ENCODE measurements around the gene FAF2.

Gene FAF2

DNA sequence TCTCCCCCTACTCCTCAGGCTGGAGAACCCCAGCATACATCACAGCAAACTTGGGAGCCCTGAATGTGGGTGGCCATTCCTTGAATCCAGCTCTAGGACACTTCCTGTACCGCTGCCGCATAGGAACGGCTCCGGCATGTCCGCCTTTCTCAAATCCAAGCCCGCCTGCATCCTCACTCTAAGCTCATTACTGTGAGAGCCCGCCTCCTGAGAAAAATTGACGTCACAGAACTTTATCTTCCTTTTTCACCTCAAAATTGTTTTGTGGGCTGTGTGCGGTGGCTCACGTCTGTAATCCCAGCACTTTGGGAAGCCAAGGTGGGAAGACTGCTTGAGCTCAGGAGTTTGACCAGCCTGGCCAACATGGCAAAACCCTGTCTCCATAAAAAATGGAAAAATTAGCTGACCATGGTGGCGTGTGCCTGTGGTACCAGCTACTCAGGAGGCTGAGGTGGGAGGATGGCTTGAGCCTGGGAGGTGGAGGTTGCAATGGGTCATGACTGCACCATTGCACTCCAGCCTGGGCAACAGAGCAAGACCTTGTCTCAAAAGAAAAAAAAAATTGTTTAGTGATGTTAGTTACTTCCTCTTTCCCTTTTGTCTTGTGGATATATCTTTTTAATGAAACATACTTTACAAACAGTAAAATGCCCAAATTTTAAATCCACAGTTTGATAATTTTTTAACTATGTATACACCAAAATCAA, 66.2 kb downstream of the FAF2 start:
- DNase-seq: no peak

DNA sequence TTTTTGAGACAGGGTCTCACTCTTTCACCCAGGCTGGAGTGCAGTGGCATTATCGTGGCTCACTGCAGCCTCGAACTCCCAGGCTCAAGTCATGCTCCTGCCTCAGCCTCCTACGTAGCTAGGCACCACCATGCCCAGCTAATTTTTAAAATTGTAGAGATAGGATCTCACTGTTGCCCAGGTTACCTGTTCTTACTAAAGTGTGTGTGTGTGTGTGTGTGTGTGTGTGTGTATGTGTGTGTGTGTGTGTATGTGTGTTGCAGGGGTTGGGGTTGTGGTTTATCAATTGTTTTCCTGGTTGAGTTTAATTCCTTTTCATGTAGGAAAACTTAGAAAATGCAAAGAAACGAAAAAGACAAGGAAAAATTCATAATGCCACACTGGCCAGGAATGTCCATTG, 67.2 kb downstream of the FAF2 start:
- no peak for DNase-seq

DNA sequence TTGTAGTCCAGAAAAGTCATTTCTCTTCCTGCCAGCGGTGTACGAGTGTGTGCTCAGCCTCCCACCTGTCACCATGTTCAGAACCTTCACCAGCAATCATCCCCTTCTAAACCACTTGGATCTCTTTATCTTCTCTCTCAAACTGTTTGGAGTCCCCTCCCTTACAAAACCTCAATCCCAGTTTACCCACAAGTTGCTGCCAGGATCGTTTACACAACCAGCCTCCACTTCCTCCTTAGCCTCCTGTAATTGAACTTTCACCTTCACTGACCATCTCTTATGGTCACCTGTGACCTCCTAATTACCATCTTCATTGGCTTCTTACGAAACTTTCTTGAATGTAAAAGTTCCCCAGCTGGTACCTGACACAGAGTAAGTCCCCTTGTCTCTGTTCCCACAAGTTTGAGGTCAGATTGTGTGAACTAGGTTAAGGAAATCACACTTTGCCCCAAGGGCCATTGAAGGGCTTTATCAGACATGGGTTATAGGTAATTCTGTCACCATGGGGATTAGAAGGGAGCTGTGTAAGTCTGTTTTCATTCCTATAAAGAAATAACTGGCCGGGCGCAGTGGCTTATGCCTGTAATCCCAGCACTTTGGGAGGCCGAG, 69.0 kb downstream of the FAF2 start:
- DNase-seq: no peak

DNA sequence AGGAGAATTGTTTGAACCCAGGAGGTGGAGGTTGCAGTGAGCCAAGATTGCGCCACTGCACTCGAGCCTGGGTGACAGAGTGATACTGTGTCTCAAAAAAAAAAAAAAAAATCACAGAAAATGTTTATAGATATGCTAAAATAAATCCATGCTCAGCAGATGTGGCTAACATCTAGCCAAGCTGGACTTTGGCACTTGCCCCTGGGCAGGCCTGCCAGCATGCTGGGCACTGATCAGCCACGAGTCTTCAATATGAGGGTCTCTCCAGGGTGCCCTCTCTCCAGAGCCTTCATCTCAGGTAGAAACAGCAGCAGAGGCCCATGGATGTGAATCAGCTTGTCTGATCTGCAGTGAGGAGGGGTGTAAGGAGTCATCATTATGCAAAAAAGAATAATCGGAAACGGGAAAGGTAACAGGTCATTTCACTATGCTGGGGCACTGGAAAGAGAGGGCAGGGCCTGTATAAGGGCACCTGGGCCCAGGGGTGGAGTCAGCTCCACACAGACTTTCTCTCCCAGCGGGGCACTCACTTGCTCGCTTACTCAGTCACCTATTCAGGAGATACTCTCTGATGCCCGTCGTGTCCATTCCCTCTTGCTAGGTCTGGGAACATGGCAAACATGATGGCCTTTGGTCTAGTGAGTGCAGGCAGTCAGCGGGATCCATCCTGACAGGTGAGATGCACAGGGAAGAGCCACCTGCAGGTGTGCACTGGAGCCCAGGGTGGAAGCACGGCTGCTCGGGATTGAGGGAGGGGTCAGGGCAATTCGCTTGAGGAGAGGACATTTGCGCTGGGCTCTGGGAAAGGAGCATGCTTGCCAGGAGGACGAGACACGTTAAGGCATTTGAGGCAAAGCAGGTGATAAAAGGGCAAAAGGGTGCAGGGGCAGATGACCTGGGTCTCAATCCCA, 71.9 kb downstream of the FAF2 start:
- DNase-seq: no peak

DNA sequence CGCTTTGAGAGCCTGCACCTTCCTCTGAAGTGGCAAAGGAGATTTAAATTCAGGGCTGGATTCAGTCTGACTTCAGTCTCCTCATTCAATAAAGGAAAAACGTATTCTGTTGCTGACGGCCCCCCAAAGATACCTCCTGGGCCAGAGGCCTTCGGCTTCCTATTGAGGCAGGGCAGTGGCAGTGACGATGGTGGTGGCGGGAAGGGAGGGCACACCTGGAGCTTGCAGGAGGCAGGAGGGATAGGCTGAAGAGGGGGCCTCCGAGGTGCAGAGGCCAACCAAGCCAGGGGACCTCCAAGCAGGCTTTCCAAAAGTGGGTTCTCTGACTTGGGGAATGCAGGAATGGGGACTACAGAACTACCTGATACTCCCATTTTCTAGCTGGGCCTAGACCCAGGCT, 73.1 kb downstream of the FAF2 start:
- no peak for DNase-seq

DNA sequence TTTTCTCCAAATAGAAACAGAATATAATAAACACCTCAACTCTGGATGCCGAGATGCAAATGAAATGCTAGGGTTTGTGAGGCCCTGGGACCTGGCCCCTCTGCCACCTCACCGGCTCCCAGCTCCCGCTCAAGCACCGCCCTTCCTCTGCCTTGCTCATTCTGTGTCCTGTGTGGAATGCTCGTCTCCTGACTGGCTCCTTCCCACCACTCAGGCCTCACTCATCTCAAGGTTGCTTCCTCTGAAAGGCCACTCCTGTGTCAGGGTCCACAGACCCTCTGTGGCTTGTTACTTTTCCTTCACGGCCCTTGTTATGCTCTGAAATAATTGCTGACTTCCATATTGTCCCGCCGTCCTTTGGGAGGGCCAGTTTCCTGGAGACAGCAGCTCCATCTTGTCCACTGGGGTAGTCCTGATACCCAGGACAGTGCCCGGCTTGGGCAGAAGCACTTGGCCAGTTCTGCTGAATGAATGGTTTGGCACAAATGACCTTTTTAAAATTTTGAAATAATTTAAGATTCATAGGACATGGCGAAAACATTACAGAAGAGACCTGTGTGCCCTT, 73.6 kb downstream of the FAF2 start:
- DNase-seq: no peak

DNA sequence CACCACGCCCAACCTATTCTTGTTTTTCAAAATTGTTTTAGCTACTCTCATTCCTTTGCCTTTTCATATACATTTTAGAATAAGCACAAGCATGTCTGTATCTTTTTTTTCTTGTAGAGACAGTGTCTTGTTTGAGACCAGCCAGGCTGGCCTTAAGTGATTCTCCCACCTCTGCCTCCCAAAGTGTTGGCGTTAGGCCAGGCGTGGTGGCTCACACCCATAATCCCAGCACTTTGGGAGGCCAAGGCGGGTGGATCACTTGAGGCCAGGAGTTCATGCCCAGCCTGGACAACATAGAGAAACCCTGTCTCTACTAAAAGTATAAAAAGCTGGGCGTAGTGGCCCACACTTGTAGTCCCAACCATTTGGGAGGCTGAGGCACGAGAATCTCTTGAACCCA, 76.0 kb downstream of the FAF2 start:
- no peak for DNase-seq

DNA sequence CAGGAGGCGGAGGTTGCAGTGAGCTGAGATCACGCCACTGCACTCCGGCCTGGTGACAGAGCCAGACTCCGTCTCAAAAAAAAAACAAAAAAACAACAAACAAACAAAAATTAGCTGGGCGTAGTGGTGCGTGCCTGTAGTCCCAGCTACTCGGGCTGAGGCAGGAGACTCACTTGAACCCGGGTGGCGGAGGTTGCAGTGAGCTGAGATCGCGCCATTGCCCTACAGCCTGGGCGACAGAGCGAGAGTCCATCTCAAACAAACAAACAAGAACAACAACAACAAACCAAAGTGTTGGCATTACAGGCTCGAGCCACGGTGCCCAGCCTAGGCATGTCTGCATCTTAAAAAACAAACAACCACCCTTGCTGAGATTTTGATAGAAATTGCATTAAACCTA, 76.8 kb downstream of the FAF2 start:
- no peak for DNase-seq

DNA sequence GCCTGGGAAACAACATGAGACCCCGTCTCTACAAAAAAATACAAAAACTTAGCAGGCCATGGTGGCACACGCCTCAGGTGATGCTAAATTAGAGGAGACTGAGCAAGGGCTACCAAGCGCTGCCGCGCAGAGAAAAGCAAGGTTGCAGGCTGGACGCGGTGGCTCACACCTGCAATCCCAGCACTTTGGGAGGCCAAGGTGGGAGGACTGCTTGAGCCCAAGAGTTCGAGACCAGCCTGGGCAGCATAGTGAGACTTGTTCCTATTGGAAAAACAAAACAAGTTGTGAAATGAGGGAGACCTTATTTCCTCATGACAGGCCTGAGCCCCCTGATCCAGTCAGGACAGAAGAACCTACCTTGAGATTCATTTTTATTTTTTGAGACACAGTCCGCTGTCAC, 77.5 kb downstream of the FAF2 start:
- no peak for DNase-seq

DNA sequence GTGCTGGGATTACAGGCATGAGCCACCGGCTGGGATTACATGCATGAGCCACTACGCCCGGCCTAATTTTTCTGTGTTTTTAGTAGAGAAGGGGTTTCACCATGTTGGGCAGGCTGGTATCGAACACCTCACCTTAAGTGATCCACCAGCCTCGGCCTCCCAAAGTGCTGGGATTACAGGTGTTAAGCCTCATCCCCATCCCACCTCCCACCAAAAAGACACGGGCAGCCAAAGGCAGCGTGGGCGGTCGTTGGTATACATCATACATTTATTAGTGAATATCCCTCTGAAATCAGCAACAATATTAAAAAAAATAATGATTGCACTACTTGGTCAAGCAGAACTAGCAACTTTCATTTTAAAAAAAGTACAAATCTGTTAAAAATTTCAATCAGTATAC, 78.3 kb downstream of the FAF2 start:
- DNase-seq: no peak

DNA sequence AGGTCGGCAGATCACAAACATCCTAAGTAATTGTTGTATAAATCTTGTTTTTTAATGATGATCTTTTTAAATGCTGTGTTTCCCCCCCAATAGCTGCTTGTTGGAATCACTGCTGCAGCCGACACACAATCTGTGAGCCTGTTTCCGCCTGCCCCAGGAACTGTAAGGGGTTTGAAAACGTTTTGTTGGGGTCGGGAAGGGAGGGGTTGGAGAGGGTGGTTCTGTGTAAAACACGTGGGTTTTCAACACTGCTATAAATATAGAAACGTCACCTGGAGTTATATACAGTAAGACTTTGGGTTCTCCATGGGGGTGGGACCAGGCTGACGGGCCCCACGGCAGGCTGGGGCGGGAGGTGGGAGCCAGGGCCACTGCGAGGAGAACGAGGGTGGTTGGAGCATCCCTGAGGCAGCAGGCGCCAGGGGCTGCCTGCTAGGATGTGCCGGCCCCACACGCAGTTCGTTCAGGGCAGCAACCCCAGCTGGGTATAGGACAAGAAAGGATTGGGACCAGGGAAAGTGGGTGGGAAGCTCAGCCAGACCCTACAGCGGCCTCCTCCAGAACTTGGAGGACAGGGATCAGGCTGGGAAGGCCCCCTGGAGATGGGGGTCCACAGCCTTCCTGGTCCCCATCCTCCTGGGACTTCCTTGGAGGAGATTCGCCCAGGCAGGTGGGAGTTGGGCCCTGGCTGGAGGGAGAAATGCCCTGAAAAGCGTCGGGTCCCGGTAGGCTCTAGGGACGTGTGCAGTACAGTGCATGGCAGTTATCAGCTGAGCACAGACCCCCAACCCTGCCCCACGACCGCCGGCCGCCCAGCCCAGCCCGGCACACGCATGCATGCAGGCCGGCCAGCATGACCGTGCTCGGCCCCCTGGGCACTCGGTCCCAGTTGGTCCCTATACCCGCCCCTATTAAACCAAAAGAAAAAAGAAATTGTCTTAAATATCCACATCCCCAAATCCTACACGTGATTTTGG, 79.3 kb downstream of the FAF2 start:
- DNase-seq: no peak

DNA sequence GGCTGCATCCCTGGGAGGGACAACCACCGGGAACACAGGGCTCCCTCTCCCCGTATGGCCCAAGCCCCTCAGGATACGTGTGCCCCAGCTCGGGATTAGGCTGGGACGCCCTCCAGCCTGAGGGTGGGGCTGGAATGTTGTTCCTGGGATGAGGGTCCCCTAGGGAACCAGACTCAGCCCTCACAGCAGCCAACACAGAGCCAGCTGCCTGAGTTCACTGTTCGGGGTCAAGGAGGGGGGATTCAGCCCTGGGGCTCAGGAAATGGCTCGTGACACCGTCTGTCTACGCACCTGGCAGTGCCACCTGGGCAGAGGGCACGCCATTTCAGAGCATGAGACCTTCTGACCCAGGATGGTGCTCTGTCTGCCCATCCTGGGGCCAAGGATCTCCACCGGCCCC, 80.1 kb downstream of the FAF2 start:
- DNase-seq: no peak

DNA sequence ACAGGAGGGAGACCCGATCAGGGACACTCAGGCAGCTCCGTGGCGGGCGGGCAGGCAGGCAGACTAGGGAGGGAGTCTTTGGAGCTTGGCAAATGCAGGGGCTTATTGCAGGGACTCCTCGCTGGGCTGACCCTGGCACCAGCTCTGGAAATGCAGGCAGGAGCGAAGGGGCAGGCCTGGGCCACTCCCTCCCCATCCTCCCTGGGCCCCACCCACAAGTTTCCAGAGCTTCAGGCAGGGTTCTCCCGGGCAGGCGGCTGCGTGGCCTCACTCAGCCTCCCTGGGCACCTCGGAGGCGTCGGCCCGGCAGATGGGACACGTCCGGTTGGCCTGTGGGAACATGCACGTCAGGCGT, 80.6 kb downstream of the FAF2 start:
- DNase-seq: no peak

DNA sequence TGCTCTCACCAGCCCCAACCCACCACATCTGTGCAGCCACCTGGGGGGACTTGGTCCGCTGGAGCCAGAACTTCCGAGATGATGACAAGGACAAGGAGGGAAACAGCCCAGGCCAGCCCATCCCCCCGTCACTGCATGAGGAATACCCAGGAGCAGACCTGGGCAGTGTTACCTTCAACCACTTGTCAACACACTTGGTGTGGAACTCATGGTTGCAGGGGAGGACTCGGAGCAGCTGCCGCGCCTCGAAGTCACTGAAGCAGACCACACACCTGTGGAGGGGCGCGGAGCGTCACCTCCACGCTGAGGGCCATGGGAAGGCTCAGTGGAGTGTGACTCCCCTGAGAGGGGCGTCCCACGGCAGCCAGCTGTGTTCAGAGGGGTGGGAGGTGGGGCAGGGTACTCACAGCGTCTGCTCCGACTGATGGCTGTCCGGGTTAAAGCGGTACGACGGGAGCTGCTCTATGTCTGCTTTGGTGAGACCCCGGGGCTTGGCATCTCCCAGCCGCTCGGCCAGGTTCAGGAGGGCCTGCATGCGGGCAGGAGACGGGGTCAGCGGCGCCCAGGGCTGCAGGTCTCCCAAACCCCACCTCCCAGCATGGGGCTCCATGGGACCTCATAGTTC, 81.0 kb downstream of the FAF2 start:
- no peak for DNase-seq

DNA sequence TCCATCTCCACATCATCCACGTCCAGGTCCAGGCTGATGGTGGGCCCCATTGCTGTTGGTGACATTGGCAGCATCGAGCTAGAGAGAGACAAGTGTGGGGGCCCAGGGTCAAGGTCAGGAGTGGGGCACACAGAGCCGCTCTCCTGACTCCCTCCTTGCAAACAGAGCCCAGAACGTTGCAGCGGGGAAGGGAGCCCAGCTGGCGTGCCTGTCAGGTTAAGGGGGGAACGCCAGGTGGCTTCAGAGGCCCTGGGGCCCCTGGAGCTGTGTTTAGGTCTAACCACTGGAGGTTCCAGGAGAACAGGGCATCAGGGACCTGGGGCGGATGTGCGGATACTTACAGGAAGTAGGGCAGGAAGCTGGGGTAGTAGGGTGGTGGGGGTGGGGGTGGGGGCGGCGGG, 81.6 kb downstream of the FAF2 start:
- DNase-seq: no peak

DNA sequence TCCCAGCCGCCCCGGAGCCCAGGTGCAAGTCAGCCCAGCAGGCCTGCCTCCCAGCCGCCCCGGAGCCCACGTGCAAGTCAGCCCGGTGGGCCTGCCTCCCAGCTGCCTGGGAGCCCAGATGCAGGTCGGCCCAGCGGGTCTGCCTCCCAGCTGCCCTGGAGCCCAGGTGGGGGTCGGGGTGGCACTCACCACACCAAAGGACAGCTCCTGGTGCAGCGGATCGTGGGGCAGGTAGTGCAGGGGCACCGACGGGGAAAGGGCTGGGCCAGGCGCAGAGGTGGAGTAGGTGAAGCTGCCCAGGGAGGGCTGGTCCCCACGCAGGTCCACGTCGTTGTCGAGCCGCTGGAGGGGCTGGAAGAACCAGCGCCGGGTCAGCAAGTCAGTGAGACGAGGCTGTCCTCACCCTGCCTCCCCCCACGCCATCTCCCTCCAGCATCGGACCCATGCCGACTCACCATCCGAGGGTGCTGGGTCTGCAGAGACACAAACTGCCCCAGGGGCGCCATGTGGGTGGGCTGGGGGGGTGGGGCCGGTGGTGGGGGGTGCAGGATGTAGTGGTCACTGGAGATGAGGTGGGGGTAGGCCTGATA, 82.3 kb downstream of the FAF2 start:
- DNase-seq: no peak

DNA sequence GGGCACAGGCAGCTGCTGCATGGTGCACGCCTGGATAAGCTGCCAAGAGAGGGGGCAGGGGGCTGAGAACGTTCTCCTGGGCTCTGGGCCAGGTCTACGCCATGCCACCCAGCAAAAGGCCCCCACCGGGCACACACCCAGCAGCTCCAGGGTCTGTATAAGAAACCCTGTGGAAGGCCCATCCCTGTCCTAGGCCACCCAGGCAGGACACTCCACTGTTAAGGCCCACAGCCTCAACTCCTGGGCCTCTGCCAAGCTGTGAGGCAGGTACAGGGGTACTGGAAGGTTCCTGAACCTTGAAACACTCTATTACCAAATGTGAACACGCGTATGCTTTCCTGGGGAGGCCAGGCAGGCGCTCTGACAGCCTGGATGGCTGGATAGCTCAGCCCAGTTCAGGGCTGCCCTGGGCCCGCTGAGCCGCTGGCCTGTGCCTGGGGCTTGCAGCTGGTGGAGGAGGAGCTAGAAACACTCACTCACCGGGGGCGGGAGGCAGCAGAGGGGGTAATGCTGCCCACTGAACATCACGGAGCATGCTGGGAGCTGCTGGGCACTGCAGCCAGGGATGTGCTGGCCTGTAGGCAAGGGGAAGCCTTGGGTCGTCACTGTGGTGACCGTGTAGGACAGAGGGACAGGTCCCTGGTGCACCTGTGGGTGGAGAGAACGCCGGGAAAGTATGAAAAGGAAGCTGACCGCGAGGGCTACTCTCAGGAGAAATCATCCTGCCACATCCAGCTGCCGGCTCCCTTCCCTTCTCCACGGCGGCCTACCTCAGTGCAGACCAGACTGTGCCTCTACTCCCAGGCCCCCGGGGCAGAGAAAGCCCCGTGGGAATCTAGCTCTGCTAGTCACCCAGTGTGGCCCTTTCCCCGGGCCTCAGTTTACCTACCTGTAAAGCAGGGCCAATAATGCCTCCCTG, 83.1 kb downstream of the FAF2 start:
- no peak for DNase-seq

DNA sequence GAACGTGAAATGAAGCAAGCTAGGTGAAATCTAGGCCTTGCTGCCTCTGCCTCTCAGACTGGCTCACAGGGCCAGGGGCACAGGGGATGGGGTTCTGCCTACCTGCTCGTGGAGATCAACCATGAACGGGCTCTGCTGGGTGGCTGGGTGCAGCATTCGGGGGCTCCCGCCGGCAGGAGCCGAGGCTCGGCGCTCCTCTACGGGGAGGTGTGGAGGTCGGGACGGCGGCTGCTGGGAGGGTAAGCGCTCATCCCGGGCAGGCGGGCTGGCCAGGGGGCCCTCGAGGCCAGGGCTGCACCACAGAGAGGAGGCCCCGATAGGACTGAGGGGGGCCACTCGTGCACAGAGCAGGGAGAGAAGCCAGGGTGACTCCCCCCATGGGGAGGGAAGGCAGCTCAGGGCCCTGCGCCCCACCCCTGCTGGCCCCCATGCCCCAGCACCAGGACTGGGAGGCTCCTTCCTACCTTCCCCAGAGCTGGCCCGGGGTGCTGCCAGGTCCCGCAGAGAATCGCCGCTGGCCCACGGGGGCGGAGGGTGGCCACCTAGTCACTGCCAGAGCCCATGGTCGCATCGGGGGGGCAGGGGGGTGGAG, 83.8 kb downstream of the FAF2 start:
- DNase-seq: no peak

DNA sequence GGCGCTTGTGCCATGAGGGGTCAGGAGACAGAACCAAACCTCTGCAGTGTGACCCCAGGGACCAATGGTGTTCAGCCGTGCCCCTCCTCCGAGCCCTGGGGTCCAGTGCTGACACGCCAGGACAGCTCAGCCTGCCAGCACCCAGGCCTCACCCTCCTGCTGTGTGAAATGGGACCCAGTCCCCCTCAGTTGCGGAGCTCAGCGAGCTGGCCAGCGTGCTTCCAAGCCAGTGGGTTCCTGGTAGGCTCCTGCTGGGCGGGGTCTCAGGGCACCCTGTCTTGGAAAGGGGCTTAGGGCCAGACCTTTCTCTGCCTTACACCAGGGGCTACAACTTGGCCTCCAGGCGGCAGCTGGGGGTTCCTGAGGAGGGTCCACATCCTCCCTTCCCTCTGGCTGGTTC, 84.6 kb downstream of the FAF2 start:
- no peak for DNase-seq

DNA sequence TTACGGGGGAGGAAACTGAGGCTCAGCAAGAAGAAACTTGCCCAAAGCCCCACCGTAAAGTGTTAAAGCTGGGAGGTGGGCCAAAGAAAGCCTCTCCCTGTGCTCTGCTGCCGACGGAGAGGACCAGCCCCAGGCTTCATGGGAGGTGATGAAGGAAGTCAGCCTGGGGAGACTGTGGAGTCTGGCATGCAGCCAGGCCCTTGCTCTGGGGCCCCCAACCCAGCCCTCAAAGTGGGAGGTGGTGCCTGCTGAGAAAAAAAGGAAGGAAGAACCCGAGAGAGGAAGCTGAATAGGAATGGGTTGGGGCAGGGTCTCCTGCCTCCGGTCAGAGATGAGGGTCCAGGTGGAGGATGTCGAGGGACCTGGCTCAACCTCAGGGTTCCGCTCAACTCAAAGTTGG, 85.2 kb downstream of the FAF2 start:
- DNase-seq: no peak

Measured in NCI-H1417 treated with DMSO at 0.1 percent for 48 hours (cell line).